Keratinocyte (primary cell): Measurements from ENCODE around the gene PALD1. TPM values are rescaled to one million over a fixed set of nuclear protein-coding genes. Genes with fewer than 3 reads are reported as not detected.

Experiments
- DNase-seq: peaks from one replicate; pipeline ENCODE4 v3.0.0-alpha.2; 2011; ENCODE audit warnings: low read depth, missing footprints, low spot score
- FAIRE-seq: peaks from 2 replicates; lab custom pipeline; 2011; peaks lifted over from hg19 to GRCh38; lab: Jason Lieb, UNC
- H2AFZ ChIP-seq: 2 replicates; pipeline ENCODE4 v1.6.0; 2012; ENCODE audit warnings: low read length, control low read depth, inconsistent platforms; ENCODE audit not compliant: control insufficient read depth
- H3K27ac ChIP-seq: 2 replicates; pipeline ENCODE4 v1.5.1; 2011; ENCODE audit warnings: low read length; ENCODE audit not compliant: control insufficient read depth, insufficient read depth
- H3K27me3 ChIP-seq: 3 replicates; pipeline ENCODE4 v1.6.0; 2011; ENCODE audit warnings: low read length; ENCODE audit not compliant: control insufficient read depth, insufficient read depth; ENCODE audit errors: extremely low read depth
- H3K36me3 ChIP-seq, 2 experiments: 2 replicates in 1 of 2; 3 replicates in 1 of 2; pipeline ENCODE4 v1.5.1; 2011; ENCODE audit warnings: low read length in 2 of 2, mild to moderate bottlenecking in 1 of 2; ENCODE audit not compliant: control insufficient read depth in 2 of 2, insufficient read depth in 2 of 2; ENCODE audit errors: extremely low read depth in 1 of 2
- H3K4me1 ChIP-seq: 3 replicates; pipeline ENCODE4 v1.5.1; 2011; ENCODE audit warnings: low read length; ENCODE audit not compliant: control insufficient read depth, insufficient read depth; ENCODE audit errors: extremely low read depth
- H3K4me2 ChIP-seq: 3 replicates; pipeline ENCODE4 v1.6.0; 2011; ENCODE audit warnings: low read depth, low read length; ENCODE audit not compliant: control insufficient read depth, insufficient read depth; ENCODE audit errors: extremely low read depth
- H3K4me3 ChIP-seq, 3 experiments: fragments of 200-600 bp in 1 of 3; sonication (generic) in 1 of 3; 2 replicates in 2 of 3; 3 replicates in 1 of 3; pipeline ENCODE4 v1.5.1; 2011 to 2016; ENCODE audit warnings: low read length in 3 of 3, mild to moderate bottlenecking in 3 of 3, control low read depth in 2 of 3, inconsistent platforms in 1 of 3, low read depth in 1 of 3, mixed read lengths in 1 of 3, mixed run types in 1 of 3, moderate library complexity in 1 of 3; ENCODE audit not compliant: control insufficient read depth in 2 of 3, insufficient read depth in 2 of 3; ENCODE audit errors: extremely low read depth in 1 of 3
- H3K79me2 ChIP-seq: 2 replicates; pipeline ENCODE4 v1.6.0; 2012; ENCODE audit warnings: low read length; ENCODE audit not compliant: control insufficient read depth, insufficient read depth
- H3K9ac ChIP-seq: 3 replicates; pipeline ENCODE4 v1.6.0; 2011; ENCODE audit warnings: low read length; ENCODE audit not compliant: control insufficient read depth, insufficient read depth; ENCODE audit errors: extremely low read depth
- H3K9me1 ChIP-seq: 3 replicates; pipeline ENCODE4 v1.6.0; 2011; ENCODE audit warnings: low read length; ENCODE audit not compliant: control insufficient read depth, insufficient read depth; ENCODE audit errors: extremely low read depth
- H3K9me3 ChIP-seq: 2 replicates; pipeline ENCODE4 v1.5.1; 2012; ENCODE audit warnings: low read depth, low read length; ENCODE audit not compliant: control insufficient read depth
- H4K20me1 ChIP-seq: 3 replicates; pipeline ENCODE4 v1.6.0; 2011; ENCODE audit warnings: low read length; ENCODE audit not compliant: control insufficient read depth, insufficient read depth; ENCODE audit errors: extremely low read depth
- CTCF ChIP-seq, 3 experiments: IDR thresholded peaks in 1 of 3; conservative IDR thresholded peaks in 1 of 3; optimal IDR thresholded peaks in 1 of 3; 2 replicates in 2 of 3; 3 replicates in 1 of 3; pipeline versions ENCODE3 to v1.5.1; 2011; ENCODE audit warnings: low read length in 3 of 3, mild to moderate bottlenecking in 3 of 3, moderate library complexity in 2 of 3, control low read depth in 1 of 3, inconsistent platforms in 1 of 3; ENCODE audit not compliant: insufficient read depth in 2 of 3; ENCODE audit errors: extremely low read depth in 1 of 3
- EZH2 ChIP-seq: IDR thresholded peaks from one replicate; pipeline ENCODE4 v1.6.1; 2012; ENCODE audit warnings: inconsistent platforms, mild to moderate bottlenecking, low read length, moderate library complexity
- dilution Hi-C: fragments of 300-500 bp; cut with MboI; formaldehyde crosslinking; loops from one replicate; pipeline ENCODE4 v1.7.0; 2020; ENCODE audit warnings: low sequenced_read_pairs; ENCODE audit not compliant: extremely low pct_ligation_motif_present
- polyA plus RNA-seq, 5 experiments: library from polyadenylated mRNA; depleted of rRNA in 3 of 5; stranded (reverse) in 3 of 5; stranded (forward) in 1 of 5; unstranded in 1 of 5; fragments of >200 nt; gene quantifications; 1 replicate in 1 of 5; 2 replicates in 3 of 5; 3 replicates in 1 of 5; pipeline versions ENCODE4 v1.2.1 to v1.2.3, GENCODE V29; 2011 to 2012; ENCODE audit warnings: missing spikeins in 2 of 5, low read depth in 1 of 5, low replicate concordance in 1 of 5

The PALD1 gene
- polyA plus RNA-seq, 1 donor (not counting 4 experiments of a cell fraction or from before 2014, with no cell fraction given): 0.83 TPM

GRCh38 chr10:70561558-70561957 lies 83.0 kb downstream of the PALD1 start:
- FAIRE-seq (no peak), DNase-seq (no peak)
- Histone ChIP-seq H4K20me1 (no peaks in the 10 kb centered on the region), H3K27me3 (peaks cover 9% of the 10 kb centered on the region), H3K9me3 (no peaks in the 10 kb centered on the region), H3K36me3 (no peaks in the 10 kb centered on the region), H2AFZ (no peak overlapping the region), H3K4me1 (no peaks in the 10 kb centered on the region), H3K4me3 (no peak overlapping the region), H3K9me1 (no peaks in the 10 kb centered on the region), H3K4me2 (no peak overlapping the region), H3K27ac (no peak overlapping the region), H3K9ac (no peak overlapping the region), H3K79me2 (no peaks in the 10 kb centered on the region)
- dilution Hi-C loops: no loop called here
- TF ChIP-seq CTCF (optimal IDR thresholded peaks at IDR 0.05 in 1 of 3, IDR thresholded peaks at IDR 0.05 in 1 of 3, conservative IDR thresholded peaks at IDR 0.05 in 1 of 3; ENCODE audit: extremely low read depth in 1 of 3, insufficient read depth in 2 of 3, low read length in 3 of 3) (no peak), EZH2 (no peak)

- Histone ChIP-seq H4K20me1 (no peaks in the 10 kb centered on the region), H3K9me3 (no peaks in the 10 kb centered on the region), H3K9ac (no peak overlapping the region), H2AFZ (no peak overlapping the region), H3K4me3 (no peak overlapping the region), H3K9me1 (no peaks in the 10 kb centered on the region), H3K4me1 (no peaks in the 10 kb centered on the region), H3K4me2 (no peak overlapping the region), H3K79me2 (no peaks in the 10 kb centered on the region), H3K27me3 (peaks cover 9% of the 10 kb centered on the region), H3K27ac (no peak overlapping the region), H3K36me3 (no peaks in the 10 kb centered on the region)
- TF ChIP-seq CTCF (optimal IDR thresholded peaks at IDR 0.05 in 1 of 3, IDR thresholded peaks at IDR 0.05 in 1 of 3, conservative IDR thresholded peaks at IDR 0.05 in 1 of 3; ENCODE audit: extremely low read depth in 1 of 3, insufficient read depth in 2 of 3, low read length in 3 of 3) (no peak), EZH2 (no peak)
- FAIRE-seq (no peak), DNase-seq (no peak)
- dilution Hi-C loops: no loop called here
Observed at GRCh38 chr10:70562036-70562755, 83.6 kb downstream of the PALD1 start.
